Measurements from ENCODE around the gene PITPNM3.

PITPNM3 gene

GRCh38 chr17:6532441-6532885 is 23.9 kb downstream of the PITPNM3 start:
- DNase-seq (ENCODE audit: low spot score), result no peak
- in situ Hi-C loops (cut with MboI; ENCODE audit: low sequenced_read_pairs, unreplicated experiment), result no loop called here
- TF ChIP-seq CTCF (IDR thresholded peaks at IDR 0.05; ENCODE audit: borderline replicate concordance, control extremely low read depth, extremely low read depth, insufficient read depth, missing control alignments), result no peak

- in situ Hi-C loops (cut with MboI; ENCODE audit: low sequenced_read_pairs, unreplicated experiment), result no loop called here
Observed at GRCh38 chr17:6531575-6531974, 24.8 kb downstream of the PITPNM3 start.

GRCh38 chr17:6530324-6530920 is 25.9 kb downstream of the PITPNM3 start:
- DNase-seq (ENCODE audit: low spot score), result no peak
- TF ChIP-seq CTCF (IDR thresholded peaks at IDR 0.05; ENCODE audit: borderline replicate concordance, control extremely low read depth, extremely low read depth, insufficient read depth, missing control alignments), result no peak
- in situ Hi-C loops (cut with MboI; ENCODE audit: low sequenced_read_pairs, unreplicated experiment), result no loop called here

More at GRCh38 chr17:6531575-6531974, 24.8 kb downstream of the PITPNM3 start:
- DNase-seq (ENCODE audit: low spot score), result no peak
- no peak for TF ChIP-seq CTCF (IDR thresholded peaks at IDR 0.05; ENCODE audit: borderline replicate concordance, control extremely low read depth, extremely low read depth, insufficient read depth, missing control alignments)

GRCh38 chr17:6528557-6528956 is 27.8 kb downstream of the PITPNM3 start:
- DNase-seq (ENCODE audit: low spot score), result no peak
- in situ Hi-C loops (cut with MboI; ENCODE audit: low sequenced_read_pairs, unreplicated experiment), result no loop called here
- no peak for TF ChIP-seq CTCF (IDR thresholded peaks at IDR 0.05; ENCODE audit: borderline replicate concordance, control extremely low read depth, extremely low read depth, insufficient read depth, missing control alignments)

- in situ Hi-C loops (cut with MboI; ENCODE audit: low sequenced_read_pairs, unreplicated experiment), result no loop called here
- no peak for DNase-seq (ENCODE audit: low spot score)
- no peak for TF ChIP-seq CTCF (IDR thresholded peaks at IDR 0.05; ENCODE audit: borderline replicate concordance, control extremely low read depth, extremely low read depth, insufficient read depth, missing control alignments)
Observed at GRCh38 chr17:6526362-6527152, 29.8 kb downstream of the PITPNM3 start.

- no peak for TF ChIP-seq CTCF (IDR thresholded peaks at IDR 0.05; ENCODE audit: borderline replicate concordance, control extremely low read depth, extremely low read depth, insufficient read depth, missing control alignments)
- in situ Hi-C loops (cut with MboI; ENCODE audit: low sequenced_read_pairs, unreplicated experiment), result no loop called here
- DNase-seq (ENCODE audit: low spot score), result no peak
Observed at GRCh38 chr17:6525731-6526130, 30.6 kb downstream of the PITPNM3 start.
